T-helper 1 cell treated with Interleukin-12 subunit alpha and Interleukin-12 subunit beta and Interleukin-4 antibody, amounts not matched to agents 30 μg/mL and 1 μg/mL, for 36 hours (primary cell): Measurements from ENCODE around the gene ADAMTS18.
"Not testable (repeated sequence)": the region's sequence is repeated elsewhere in the genome, so short reads cannot be mapped to it uniquely, and the experiment has no call there.

Experiments
- H3K27ac Mint-ChIP-seq: one replicate; pipeline ENCODE4 v1.8.0; 2021; ENCODE audit warnings: mild to moderate bottlenecking, mixed read lengths
- H3K27me3 Mint-ChIP-seq: one replicate; pipeline ENCODE4 v1.8.0; 2021; ENCODE audit warnings: low read depth, mixed read lengths
- H3K36me3 Mint-ChIP-seq: one replicate; pipeline ENCODE4 v1.8.0; 2021; ENCODE audit warnings: low read depth, mixed read lengths
- H3K4me1 Mint-ChIP-seq: one replicate; pipeline ENCODE4 v1.8.0; 2021; ENCODE audit warnings: low read depth, mixed read lengths
- H3K4me3 Mint-ChIP-seq: one replicate; pipeline ENCODE4 v1.8.0; 2021; ENCODE audit warnings: mild to moderate bottlenecking, moderate library complexity, mixed read lengths
- H3K9me3 Mint-ChIP-seq: one replicate; pipeline ENCODE4 v1.8.0; 2021; ENCODE audit warnings: mixed read lengths

ADAMTS18 gene

GRCh38 chr16:77285676-77286075 is 149.2 kb downstream of the ADAMTS18 start:
- Mint-ChIP-seq H3K27me3 (no peaks in the 10 kb centered on the region), H3K27ac (no peak overlapping the region), H3K36me3 (no peaks in the 10 kb centered on the region), H3K9me3 (no peaks in the 10 kb centered on the region), H3K4me1 (no peaks in the 10 kb centered on the region), H3K4me3 (no peak overlapping the region)

GRCh38 chr16:77282345-77282744 is 152.5 kb downstream of the ADAMTS18 start:
- H3K9me3 Mint-ChIP-seq, result no peaks in the 10 kb centered on the region
- no peak overlapping the region for H3K27ac Mint-ChIP-seq
- no peaks in the 10 kb centered on the region for H3K36me3 Mint-ChIP-seq
- no peak overlapping the region for H3K4me3 Mint-ChIP-seq
- no peaks in the 10 kb centered on the region for H3K4me1 Mint-ChIP-seq
- H3K27me3 Mint-ChIP-seq, result no peaks in the 10 kb centered on the region

- not testable (repeated sequence) for H3K9me3 Mint-ChIP-seq, H3K36me3 Mint-ChIP-seq, H3K4me1 Mint-ChIP-seq, H3K4me3 Mint-ChIP-seq, H3K27me3 Mint-ChIP-seq, H3K27ac Mint-ChIP-seq
Measured at GRCh38 chr16:77279316-77279715, 155.5 kb downstream of the ADAMTS18 start.

GRCh38 chr16:77277571-77277970 is 157.3 kb downstream of the ADAMTS18 start:
- Mint-ChIP-seq H3K9me3 (no peaks in the 10 kb centered on the region), H3K27ac (no peak overlapping the region), H3K4me3 (no peak overlapping the region), H3K4me1 (no peaks in the 10 kb centered on the region), H3K36me3 (no peaks in the 10 kb centered on the region), H3K27me3 (peaks cover 4% of the 10 kb centered on the region)

- no peaks in the 10 kb centered on the region for H3K9me3 Mint-ChIP-seq
- H3K36me3 Mint-ChIP-seq, result no peaks in the 10 kb centered on the region
- no peak overlapping the region for H3K4me3 Mint-ChIP-seq
- H3K27ac Mint-ChIP-seq, result no peak overlapping the region
- H3K4me1 Mint-ChIP-seq, result no peaks in the 10 kb centered on the region
- peaks cover 4% of the 10 kb centered on the region for H3K27me3 Mint-ChIP-seq
Measured at GRCh38 chr16:77277141-77277540, 157.7 kb downstream of the ADAMTS18 start.

- Mint-ChIP-seq H3K27me3 (peaks cover 4% of the 10 kb centered on the region), H3K9me3 (no peaks in the 10 kb centered on the region), H3K36me3 (no peaks in the 10 kb centered on the region), H3K4me3 (no peak overlapping the region), H3K27ac (no peak overlapping the region), H3K4me1 (no peaks in the 10 kb centered on the region)
Measured at GRCh38 chr16:77276661-77277060, 158.2 kb downstream of the ADAMTS18 start.

GRCh38 chr16:77275303-77275702 is 159.5 kb downstream of the ADAMTS18 start:
- not testable (repeated sequence) for H3K27ac Mint-ChIP-seq, H3K9me3 Mint-ChIP-seq, H3K36me3 Mint-ChIP-seq, H3K27me3 Mint-ChIP-seq, H3K4me3 Mint-ChIP-seq, H3K4me1 Mint-ChIP-seq

- no peaks in the 10 kb centered on the region for H3K9me3 Mint-ChIP-seq
Measured at GRCh38 chr16:77273815-77274214, 161.0 kb downstream of the ADAMTS18 start.

GRCh38 chr16:77271532-77272426 is 163.1 kb downstream of the ADAMTS18 start:
- H3K4me1 Mint-ChIP-seq, result no peaks in the 10 kb centered on the region
- no peaks in the 10 kb centered on the region for H3K9me3 Mint-ChIP-seq
- H3K4me3 Mint-ChIP-seq, result no peak overlapping the region
- peaks cover 4% of the 10 kb centered on the region for H3K27me3 Mint-ChIP-seq
- no peak overlapping the region for H3K27ac Mint-ChIP-seq
- no peaks in the 10 kb centered on the region for H3K36me3 Mint-ChIP-seq

More at GRCh38 chr16:77273815-77274214, 161.0 kb downstream of the ADAMTS18 start:
- Mint-ChIP-seq H3K4me1 (no peaks in the 10 kb centered on the region), H3K27ac (no peak overlapping the region), H3K36me3 (no peaks in the 10 kb centered on the region), H3K4me3 (no peak overlapping the region), H3K27me3 (peaks cover 4% of the 10 kb centered on the region)

GRCh38 chr16:77266185-77266584 is 168.6 kb downstream of the ADAMTS18 start:
- H3K4me1 Mint-ChIP-seq, H3K36me3 Mint-ChIP-seq, H3K9me3 Mint-ChIP-seq, H3K27me3 Mint-ChIP-seq, H3K4me3 Mint-ChIP-seq, H3K27ac Mint-ChIP-seq: not testable (repeated sequence)

- H3K36me3 Mint-ChIP-seq, result no peaks in the 10 kb centered on the region
- H3K27me3 Mint-ChIP-seq, result no peaks in the 10 kb centered on the region
- H3K9me3 Mint-ChIP-seq, result no peaks in the 10 kb centered on the region
- no peak overlapping the region for H3K4me3 Mint-ChIP-seq
- H3K27ac Mint-ChIP-seq, result no peak overlapping the region
- H3K4me1 Mint-ChIP-seq, result no peaks in the 10 kb centered on the region
Measured at GRCh38 chr16:77262971-77263370, 171.9 kb downstream of the ADAMTS18 start.

- H3K4me1 Mint-ChIP-seq, result no peaks in the 10 kb centered on the region
- H3K36me3 Mint-ChIP-seq, result no peaks in the 10 kb centered on the region
Measured at GRCh38 chr16:77250400-77250799, 184.4 kb downstream of the ADAMTS18 start.

GRCh38 chr16:77246150-77246549 is 188.7 kb downstream of the ADAMTS18 start:
- Mint-ChIP-seq H3K4me1 (no peaks in the 10 kb centered on the region), H3K36me3 (no peaks in the 10 kb centered on the region), H3K27me3 (no peaks in the 10 kb centered on the region), H3K27ac (no peak overlapping the region), H3K4me3 (no peak overlapping the region), H3K9me3 (no peaks in the 10 kb centered on the region)

More at GRCh38 chr16:77250400-77250799, 184.4 kb downstream of the ADAMTS18 start:
- Mint-ChIP-seq H3K4me3 (no peak overlapping the region), H3K27ac (no peak overlapping the region), H3K9me3 (no peaks in the 10 kb centered on the region), H3K27me3 (no peaks in the 10 kb centered on the region)

GRCh38 chr16:77242471-77242870 is 192.4 kb downstream of the ADAMTS18 start:
- not testable (repeated sequence) for H3K9me3 Mint-ChIP-seq, H3K4me3 Mint-ChIP-seq, H3K27ac Mint-ChIP-seq, H3K4me1 Mint-ChIP-seq, H3K36me3 Mint-ChIP-seq, H3K27me3 Mint-ChIP-seq

- Mint-ChIP-seq H3K27me3 (peaks cover 21% of the 10 kb centered on the region), H3K9me3 (no peaks in the 10 kb centered on the region), H3K36me3 (no peaks in the 10 kb centered on the region), H3K4me1 (peaks cover 3% of the 10 kb centered on the region), H3K27ac (no peak overlapping the region), H3K4me3 (no peak overlapping the region)
Measured at GRCh38 chr16:77238593-77238992, 196.2 kb downstream of the ADAMTS18 start.
